HepG2 (cell line): Measurements from ENCODE around the gene MBNL3. TPM values are rescaled to one million over a fixed set of nuclear protein-coding genes. Genes with fewer than 3 reads are reported as not detected.

Source experiments
- ATAD3A ChIP-seq: sonication (generic); formaldehyde crosslinking; IDR thresholded peaks from 2 replicates; pipeline ENCODE4 v1.4.0; 2020; ENCODE audit warnings: missing genetic modification reagents
- CEBPG ChIP-seq: IDR thresholded peaks from 2 replicates; pipeline ENCODE4 v1.6.1; 2016
- CREB1 ChIP-seq, 2 experiments: fragments of 450-650 bp in 1 of 2; IDR thresholded peaks; 2 replicates each; pipeline ENCODE4 v1.6.1; 2016 to 2017; ENCODE audit warnings: control low read depth in 1 of 2, mild to moderate bottlenecking in 1 of 2, missing compliant biosample characterization in 1 of 2, missing genetic modification characterization in 1 of 2
- FOSL2 ChIP-seq: sonication (generic); formaldehyde crosslinking; IDR thresholded peaks from 2 replicates; pipeline ENCODE4 v1.4.0; 2020; ENCODE audit warnings: missing genetic modification reagents
- GATAD1 ChIP-seq: IDR thresholded peaks from 2 replicates; pipeline ENCODE4 v1.6.1; 2016; ENCODE audit warnings: missing genetic modification reagents, missing compliant biosample characterization
- KDM1A ChIP-seq: IDR thresholded peaks from 2 replicates; pipeline ENCODE4 v1.6.1; 2016; ENCODE audit warnings: missing compliant biosample characterization
- MAFK ChIP-seq, 2 experiments: IDR thresholded peaks in 1 of 2; conservative IDR thresholded peaks in 1 of 2; 2 replicates each; pipeline ENCODE4 v1.6.1; 2011; ENCODE audit warnings: improper control_type of control experiment in 2 of 2, low read length in 2 of 2
- MED1 ChIP-seq: sonication (generic); formaldehyde crosslinking; IDR thresholded peaks from 2 replicates; pipeline ENCODE4 v1.4.0; 2020; ENCODE audit warnings: missing genetic modification reagents
- POGZ ChIP-seq: sonication (generic); formaldehyde crosslinking; IDR thresholded peaks from 2 replicates; pipeline ENCODE4 v1.4.0; 2020; ENCODE audit warnings: mild to moderate bottlenecking, missing genetic modification reagents
- RFX3 ChIP-seq: IDR thresholded peaks from 2 replicates; pipeline ENCODE4 v1.6.1; 2016; ENCODE audit warnings: missing biosample characterization, missing genetic modification reagents
- RXRA ChIP-seq: sonication (generic); formaldehyde crosslinking; IDR thresholded peaks from 2 replicates; pipeline ENCODE4 v1.5.1; 2020; ENCODE audit warnings: missing genetic modification reagents
- SP5 ChIP-seq: IDR thresholded peaks from 2 replicates; pipeline ENCODE4 v1.6.1; 2016; ENCODE audit warnings: low read depth, borderline replicate concordance
- SRSF4 ChIP-seq: fragments of 200-400 bp; formaldehyde crosslinking; IDR thresholded peaks from one replicate; pipeline ENCODE4 v1.6.1; 2018; ENCODE audit warnings: mild to moderate bottlenecking, low read depth, low read length, moderate library complexity; ENCODE audit not compliant: poor library complexity, severe bottlenecking
- ZIK1 ChIP-seq: sonication (generic); formaldehyde crosslinking; IDR thresholded peaks from 2 replicates; pipeline ENCODE4 v1.5.0; 2020; ENCODE audit warnings: mild to moderate bottlenecking, low read depth, missing genetic modification reagents, borderline replicate concordance
- ZNF230 ChIP-seq: sonication (generic); formaldehyde crosslinking; IDR thresholded peaks from 2 replicates; pipeline ENCODE4 v1.4.0; 2020; ENCODE audit warnings: mild to moderate bottlenecking, missing genetic modification reagents
- ZNF432 ChIP-seq: sonication (generic); formaldehyde crosslinking; IDR thresholded peaks from 2 replicates; pipeline ENCODE4 v1.5.0; 2020; ENCODE audit warnings: missing genetic modification reagents, mild to moderate bottlenecking, borderline replicate concordance
- ZNF564 ChIP-seq: sonication (generic); formaldehyde crosslinking; IDR thresholded peaks from 2 replicates; pipeline ENCODE4 v1.8.1; 2023; ENCODE audit warnings: mild to moderate bottlenecking, missing genetic modification reagents
- ZSCAN20 ChIP-seq: sonication (generic); formaldehyde crosslinking; IDR thresholded peaks from 2 replicates; pipeline ENCODE4 v1.4.0; 2020; ENCODE audit warnings: missing genetic modification reagents, mild to moderate bottlenecking, borderline replicate concordance
- polyA plus RNA-seq, 8 experiments: library from polyadenylated mRNA; depleted of rRNA in 3 of 8; stranded (reverse) in 7 of 8; unstranded in 1 of 8; fragments of >200 nt; fragmentation: Illumina TruSeq in 4 of 8; extraction: Trizol in 4 of 8; gene quantifications; 2 replicates each; pipeline versions ENCODE4 v1.2.1 to v1.2.3, GENCODE V29; 2011 to 2016; ENCODE audit warnings: low read depth in 4 of 8, missing spikeins in 1 of 8, mixed read lengths in 1 of 8; ENCODE audit not compliant: insufficient read depth in 1 of 8
- total RNA-seq, 5 experiments: library from RNA; depleted of rRNA; stranded (reverse); fragments of >200 nt; fragmentation: Illumina TruSeq; extraction: Trizol; gene quantifications; 2 replicates each; pipeline ENCODE4 v1.2.3, GENCODE V29; 2016; ENCODE audit warnings: low read depth in 1 of 5
- TF ChIP-seq, protein P1 (sequence below): IDR thresholded peaks from 2 replicates; pipeline ENCODE4 v1.6.1; 2016; ENCODE audit warnings: mild to moderate bottlenecking, missing biosample characterization, missing genetic modification reagents
- TF ChIP-seq, protein P2 (sequence below): fragments of 450-650 bp; IDR thresholded peaks from 2 replicates; pipeline ENCODE4 v1.6.1; 2016
- TF ChIP-seq, protein P3 (sequence below): IDR thresholded peaks from 2 replicates; pipeline ENCODE4 v1.6.1; 2012; ENCODE audit warnings: low read depth, low read length, improper control_type of control experiment
- TF ChIP-seq, protein P4 (sequence below): sonication (generic); formaldehyde crosslinking; IDR thresholded peaks from 2 replicates; pipeline ENCODE4 v1.5.1; 2020; ENCODE audit warnings: mild to moderate bottlenecking, missing genetic modification reagents, moderate library complexity

Gene MBNL3
- total and polyA plus RNA-seq, 2 of the 13 experiments (the other 11 are each of a cell fraction or from before 2014, with no cell fraction given) = 155 to 257 TPM

DNA sequence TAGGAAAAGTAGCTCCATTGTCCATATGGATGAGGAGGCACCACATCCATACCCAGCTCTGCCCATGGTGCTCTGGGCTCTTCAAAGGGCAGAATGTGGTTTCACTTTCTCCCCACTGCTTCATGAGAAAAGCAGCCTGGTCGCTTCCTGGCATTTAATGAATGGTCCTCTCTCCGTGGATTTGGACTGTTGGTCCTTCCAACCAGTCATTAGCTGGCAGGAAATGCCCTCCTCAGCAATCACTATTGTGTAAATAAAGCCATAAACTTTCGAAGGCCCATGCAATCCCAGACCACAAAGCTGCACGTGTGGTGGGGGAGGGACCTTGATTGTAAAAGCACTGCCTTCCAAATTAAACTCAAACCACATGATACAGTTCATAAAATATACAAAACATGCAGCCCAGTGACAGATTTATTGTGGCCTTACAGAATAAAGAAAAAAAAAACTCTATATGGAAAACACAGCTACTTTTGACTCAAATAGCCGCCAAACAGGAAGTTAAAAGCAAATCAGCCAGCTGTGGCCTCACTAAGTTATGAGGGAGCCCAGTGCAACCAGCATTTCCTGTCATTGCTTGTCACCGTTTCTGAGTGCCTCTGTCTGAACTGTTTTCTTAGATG, 8.1 kb downstream of the MBNL3 start (continued):
- no peak for TF ChIP-seq KDM1A (CRISPR knock-in tag)
- no peak for TF ChIP-seq ZSCAN20 (CRISPR knock-in tag)
- TF ChIP-seq, protein P1, sequence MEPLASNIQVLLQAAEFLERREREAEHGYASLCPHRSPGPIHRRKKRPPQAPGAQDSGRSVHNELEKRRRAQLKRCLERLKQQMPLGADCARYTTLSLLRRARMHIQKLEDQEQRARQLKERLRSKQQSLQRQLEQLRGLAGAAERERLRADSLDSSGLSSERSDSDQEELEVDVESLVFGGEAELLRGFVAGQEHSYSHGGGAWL = no peak
- no peak; the same call in 1 of the 2 replicates for TF ChIP-seq RXRA
- TF ChIP-seq, protein P2, sequence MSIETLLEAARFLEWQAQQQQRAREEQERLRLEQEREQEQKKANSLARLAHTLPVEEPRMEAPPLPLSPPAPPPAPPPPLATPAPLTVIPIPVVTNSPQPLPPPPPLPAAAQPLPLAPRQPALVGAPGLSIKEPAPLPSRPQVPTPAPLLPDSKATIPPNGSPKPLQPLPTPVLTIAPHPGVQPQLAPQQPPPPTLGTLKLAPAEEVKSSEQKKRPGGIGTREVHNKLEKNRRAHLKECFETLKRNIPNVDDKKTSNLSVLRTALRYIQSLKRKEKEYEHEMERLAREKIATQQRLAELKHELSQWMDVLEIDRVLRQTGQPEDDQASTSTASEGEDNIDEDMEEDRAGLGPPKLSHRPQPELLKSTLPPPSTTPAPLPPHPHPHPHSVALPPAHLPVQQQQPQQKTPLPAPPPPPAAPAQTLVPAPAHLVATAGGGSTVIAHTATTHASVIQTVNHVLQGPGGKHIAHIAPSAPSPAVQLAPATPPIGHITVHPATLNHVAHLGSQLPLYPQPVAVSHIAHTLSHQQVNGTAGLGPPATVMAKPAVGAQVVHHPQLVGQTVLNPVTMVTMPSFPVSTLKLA = peak; percentile 57
- TF ChIP-seq CEBPG (CRISPR knock-in tag) = peak; percentile 42; the same call in 1 of the 2 replicates
- no peak for TF ChIP-seq RFX3 (CRISPR knock-in tag)
- TF ChIP-seq, protein P3, sequence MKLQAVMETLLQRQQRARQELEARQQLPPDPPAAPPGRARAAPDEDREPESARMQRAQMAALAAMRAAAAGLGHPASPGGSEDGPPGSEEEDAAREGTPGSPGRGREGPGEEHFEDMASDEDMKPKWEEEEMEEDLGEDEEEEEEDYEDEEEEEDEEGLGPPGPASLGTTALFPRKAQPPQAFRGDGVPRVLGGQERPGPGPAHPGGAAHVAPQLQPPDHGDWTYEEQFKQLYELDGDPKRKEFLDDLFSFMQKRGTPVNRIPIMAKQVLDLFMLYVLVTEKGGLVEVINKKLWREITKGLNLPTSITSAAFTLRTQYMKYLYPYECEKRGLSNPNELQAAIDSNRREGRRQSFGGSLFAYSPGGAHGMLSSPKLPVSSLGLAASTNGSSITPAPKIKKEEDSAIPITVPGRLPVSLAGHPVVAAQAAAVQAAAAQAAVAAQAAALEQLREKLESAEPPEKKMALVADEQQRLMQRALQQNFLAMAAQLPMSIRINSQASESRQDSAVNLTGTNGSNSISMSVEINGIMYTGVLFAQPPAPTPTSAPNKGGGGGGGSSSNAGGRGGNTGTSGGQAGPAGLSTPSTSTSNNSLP = no peak
- TF ChIP-seq MAFK (conservative IDR thresholded peaks at IDR 0.05 in 1 of 2, IDR thresholded peaks at IDR 0.05 in 1 of 2; ENCODE audit: low read length in 2 of 2) = peak; percentile 26 to 36; a peak in 3 of 4 replicates
- TF ChIP-seq ZNF230 (CRISPR knock-in tag) = no peak
- no peak for TF ChIP-seq SRSF4
- TF ChIP-seq CREB1 (IDR thresholded peaks at IDR 0.05) = no peak
- no peak for TF ChIP-seq CREB1 (CRISPR knock-in tag; IDR thresholded peaks at IDR 0.05)
- peak; percentile 49 for TF ChIP-seq MED1 (CRISPR knock-in tag)
- TF ChIP-seq ZNF564 (CRISPR knock-in tag) = no peak
- TF ChIP-seq ZIK1 (CRISPR knock-in tag) = no peak
- no peak for TF ChIP-seq GATAD1 (CRISPR knock-in tag)
- TF ChIP-seq, protein P4, sequence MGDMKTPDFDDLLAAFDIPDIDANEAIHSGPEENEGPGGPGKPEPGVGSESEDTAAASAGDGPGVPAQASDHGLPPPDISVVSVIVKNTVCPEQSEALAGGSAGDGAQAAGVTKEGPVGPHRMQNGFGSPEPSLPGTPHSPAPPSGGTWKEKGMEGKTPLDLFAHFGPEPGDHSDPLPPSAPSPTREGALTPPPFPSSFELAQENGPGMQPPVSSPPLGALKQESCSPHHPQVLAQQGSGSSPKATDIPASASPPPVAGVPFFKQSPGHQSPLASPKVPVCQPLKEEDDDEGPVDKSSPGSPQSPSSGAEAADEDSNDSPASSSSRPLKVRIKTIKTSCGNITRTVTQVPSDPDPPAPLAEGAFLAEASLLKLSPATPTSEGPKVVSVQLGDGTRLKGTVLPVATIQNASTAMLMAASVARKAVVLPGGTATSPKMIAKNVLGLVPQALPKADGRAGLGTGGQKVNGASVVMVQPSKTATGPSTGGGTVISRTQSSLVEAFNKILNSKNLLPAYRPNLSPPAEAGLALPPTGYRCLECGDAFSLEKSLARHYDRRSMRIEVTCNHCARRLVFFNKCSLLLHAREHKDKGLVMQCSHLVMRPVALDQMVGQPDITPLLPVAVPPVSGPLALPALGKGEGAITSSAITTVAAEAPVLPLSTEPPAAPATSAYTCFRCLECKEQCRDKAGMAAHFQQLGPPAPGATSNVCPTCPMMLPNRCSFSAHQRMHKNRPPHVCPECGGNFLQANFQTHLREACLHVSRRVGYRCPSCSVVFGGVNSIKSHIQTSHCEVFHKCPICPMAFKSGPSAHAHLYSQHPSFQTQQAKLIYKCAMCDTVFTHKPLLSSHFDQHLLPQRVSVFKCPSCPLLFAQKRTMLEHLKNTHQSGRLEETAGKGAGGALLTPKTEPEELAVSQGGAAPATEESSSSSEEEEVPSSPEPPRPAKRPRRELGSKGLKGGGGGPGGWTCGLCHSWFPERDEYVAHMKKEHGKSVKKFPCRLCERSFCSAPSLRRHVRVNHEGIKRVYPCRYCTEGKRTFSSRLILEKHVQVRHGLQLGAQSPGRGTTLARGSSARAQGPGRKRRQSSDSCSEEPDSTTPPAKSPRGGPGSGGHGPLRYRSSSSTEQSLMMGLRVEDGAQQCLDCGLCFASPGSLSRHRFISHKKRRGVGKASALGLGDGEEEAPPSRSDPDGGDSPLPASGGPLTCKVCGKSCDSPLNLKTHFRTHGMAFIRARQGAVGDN (CRISPR knock-in tag) = no peak
- no peak for TF ChIP-seq SP5 (CRISPR knock-in tag)
- no peak for TF ChIP-seq ATAD3A (CRISPR knock-in tag)
- TF ChIP-seq ZNF432 = no peak
- peak; percentile 49 for TF ChIP-seq POGZ (CRISPR knock-in tag)
- peak; percentile 60; the same call in 1 of the 2 replicates for TF ChIP-seq FOSL2 (CRISPR knock-in tag)
